OCI-LY7 (cell line): Measurements from ENCODE around the gene YTHDC1.

Source experiments
- EZH2phosphoT487 ChIP-seq: fragments of 200-600 bp; sonication (generic); IDR thresholded peaks from 2 replicates; pipeline ENCODE4 v1.6.1; 2018; ENCODE audit warnings: low read depth, borderline replicate concordance, mild to moderate bottlenecking, mixed run types, antibody characterized with exemption, low read length, moderate library complexity, mixed read lengths
- TF ChIP-seq, protein P1 (sequence below): fragments of 200-600 bp; sonication (generic); conservative IDR thresholded peaks from 2 replicates; pipeline ENCODE4 v1.5.1; 2014; ENCODE audit warnings: mild to moderate bottlenecking, antibody characterized with exemption, low read length, moderate library complexity, mixed read lengths

DNA sequence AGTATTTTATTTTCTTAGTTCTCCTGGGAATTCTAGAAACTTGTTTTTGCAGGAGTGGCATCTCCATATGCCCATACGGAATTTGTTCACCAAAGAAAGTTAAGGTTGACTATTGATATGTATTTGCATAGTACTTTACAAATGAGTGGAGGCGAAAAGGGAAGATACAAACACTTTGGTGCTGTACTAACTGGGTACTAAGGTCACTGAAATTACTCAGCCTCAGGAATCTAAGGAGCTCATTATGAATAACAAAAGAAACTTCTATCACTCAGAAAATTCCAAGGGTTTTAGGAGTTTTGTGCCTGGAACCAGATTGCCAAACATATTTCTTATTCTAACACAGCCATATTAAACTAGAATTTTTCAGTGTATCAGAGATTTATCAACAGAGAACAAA is 77.0 kb downstream of the YTHDC1 start:
- TF ChIP-seq, protein P1, sequence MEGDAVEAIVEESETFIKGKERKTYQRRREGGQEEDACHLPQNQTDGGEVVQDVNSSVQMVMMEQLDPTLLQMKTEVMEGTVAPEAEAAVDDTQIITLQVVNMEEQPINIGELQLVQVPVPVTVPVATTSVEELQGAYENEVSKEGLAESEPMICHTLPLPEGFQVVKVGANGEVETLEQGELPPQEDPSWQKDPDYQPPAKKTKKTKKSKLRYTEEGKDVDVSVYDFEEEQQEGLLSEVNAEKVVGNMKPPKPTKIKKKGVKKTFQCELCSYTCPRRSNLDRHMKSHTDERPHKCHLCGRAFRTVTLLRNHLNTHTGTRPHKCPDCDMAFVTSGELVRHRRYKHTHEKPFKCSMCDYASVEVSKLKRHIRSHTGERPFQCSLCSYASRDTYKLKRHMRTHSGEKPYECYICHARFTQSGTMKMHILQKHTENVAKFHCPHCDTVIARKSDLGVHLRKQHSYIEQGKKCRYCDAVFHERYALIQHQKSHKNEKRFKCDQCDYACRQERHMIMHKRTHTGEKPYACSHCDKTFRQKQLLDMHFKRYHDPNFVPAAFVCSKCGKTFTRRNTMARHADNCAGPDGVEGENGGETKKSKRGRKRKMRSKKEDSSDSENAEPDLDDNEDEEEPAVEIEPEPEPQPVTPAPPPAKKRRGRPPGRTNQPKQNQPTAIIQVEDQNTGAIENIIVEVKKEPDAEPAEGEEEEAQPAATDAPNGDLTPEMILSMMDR: no peak
- TF ChIP-seq EZH2phosphoT487: no peak
